HG03064 (cell line): ENCODE measurements around the gene CHST8.

Experiments used
- ATAC-seq: cut with Tn5 transposase; IDR thresholded peaks from one replicate; pipeline ENCODE4 v1.9.1; 2021; ENCODE audit warnings: low read depth; ENCODE audit not compliant: unreplicated experiment

The CHST8 gene

DNA sequence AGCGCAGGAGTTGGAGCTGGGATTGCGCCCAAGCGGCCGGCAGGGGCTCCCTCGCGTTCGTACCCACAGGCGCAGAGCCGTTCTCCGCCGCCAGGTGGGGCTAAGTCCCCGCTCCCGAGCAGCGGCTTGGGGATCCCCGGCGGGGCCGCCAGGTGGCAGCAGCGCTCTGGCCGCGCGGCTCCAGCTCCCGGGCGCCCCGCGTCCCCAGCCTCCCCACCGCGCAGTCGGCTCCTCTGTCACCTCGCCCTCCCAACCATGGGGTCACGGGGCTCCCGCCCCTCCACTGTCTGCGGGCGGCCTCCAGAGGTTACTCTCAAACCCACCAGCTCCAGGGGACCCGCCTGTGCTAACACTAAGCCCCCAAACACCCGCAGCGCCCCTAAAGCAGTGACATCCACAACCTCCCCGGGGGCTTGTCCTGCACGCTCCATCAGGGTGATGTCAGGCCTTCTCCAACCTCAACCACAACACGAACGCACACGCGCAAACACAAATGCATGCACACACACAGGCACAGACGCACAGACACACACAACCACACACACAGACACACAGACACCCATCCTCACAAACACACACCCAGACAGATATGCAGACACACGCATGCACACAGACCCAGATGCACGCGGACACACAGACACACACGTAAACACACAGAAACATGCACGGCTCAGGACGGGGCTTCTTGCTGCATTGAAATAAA is 156.5 kb downstream of the CHST8 start:
- ATAC-seq: no peak

DNA sequence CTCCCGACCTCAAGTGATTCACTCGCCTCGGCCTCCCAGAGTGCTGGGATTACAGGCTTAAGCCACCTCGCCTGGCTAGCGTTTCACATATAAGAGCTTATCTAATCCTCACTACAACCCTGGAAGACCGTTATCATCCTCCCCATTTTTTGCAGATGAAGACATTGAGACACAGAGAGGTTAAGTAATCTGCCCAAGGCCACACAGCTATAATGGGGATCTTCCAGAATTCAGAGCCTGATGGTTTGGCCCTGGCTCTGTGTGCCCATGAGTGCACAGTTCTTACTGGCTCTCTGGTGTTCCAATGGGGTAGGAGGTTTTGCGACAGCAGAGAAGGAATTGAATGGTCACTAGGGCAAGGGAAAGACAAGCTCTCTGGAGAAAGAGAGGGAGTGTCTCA is 158.1 kb downstream of the CHST8 start:
- no peak for ATAC-seq

DNA sequence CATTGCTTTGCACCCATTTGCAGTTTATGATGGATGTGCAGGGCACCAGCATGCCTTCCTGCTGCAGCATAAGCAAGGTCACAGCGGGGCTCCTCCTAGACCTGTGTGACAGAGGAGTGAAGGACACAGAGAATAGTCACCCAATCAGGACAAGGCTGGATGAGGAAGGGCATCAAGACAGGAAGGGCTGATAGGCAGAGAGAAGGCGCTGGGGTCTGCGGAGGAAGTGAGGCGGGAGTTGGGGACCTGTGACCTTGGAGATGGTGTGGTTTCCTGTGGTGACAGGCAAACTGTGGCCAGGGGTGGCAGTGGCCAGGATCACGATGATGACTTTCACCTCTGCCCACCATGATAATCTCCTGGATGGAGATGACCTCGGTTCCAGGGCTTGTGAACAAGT is 158.5 kb downstream of the CHST8 start:
- no peak for ATAC-seq

DNA sequence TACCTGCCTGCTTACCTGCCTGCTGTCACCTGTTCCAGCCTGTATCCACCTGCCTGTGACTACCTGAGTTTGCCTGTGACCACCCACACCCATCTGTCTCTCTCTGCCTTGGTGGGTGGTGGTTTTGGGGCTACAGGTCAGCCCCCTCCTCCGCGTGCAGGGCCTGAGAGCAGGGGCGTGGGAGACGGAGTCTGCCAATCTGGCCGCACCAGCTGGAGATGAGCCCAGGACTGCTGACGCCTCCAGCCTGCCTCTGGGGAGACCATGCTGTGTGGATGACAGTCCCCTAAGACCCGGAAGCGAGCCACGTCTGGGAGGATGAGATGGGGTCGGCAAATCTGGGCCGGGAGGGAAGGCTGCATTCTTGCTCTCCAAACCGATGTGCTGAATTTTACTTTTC is 159.0 kb downstream of the CHST8 start:
- no peak for ATAC-seq

DNA sequence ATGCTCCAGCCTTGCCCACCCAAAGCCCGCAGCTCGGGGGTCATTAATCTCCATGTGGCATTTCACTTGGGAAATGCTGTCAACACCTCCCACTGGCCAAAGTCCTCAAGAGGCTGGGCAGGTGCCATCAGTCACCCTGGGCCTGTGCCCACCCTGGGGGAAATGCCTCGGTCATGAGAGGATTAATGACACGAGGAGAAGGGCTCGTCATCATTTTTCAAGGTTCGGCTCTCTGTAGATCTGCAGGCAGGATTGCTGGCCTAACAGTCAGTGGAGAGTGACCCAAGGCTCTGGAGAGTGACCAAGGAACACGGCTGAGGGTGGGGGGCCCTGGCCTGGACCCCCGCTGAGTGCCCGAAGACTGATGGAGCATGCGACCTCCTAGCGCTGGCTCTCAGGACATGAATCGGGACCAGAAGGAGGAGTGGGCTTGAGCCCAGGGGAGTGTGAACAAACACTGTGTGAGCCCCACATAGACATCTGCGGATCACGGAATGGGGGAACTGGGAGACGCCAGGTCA is 159.7 kb downstream of the CHST8 start:
- ATAC-seq: no peak

DNA sequence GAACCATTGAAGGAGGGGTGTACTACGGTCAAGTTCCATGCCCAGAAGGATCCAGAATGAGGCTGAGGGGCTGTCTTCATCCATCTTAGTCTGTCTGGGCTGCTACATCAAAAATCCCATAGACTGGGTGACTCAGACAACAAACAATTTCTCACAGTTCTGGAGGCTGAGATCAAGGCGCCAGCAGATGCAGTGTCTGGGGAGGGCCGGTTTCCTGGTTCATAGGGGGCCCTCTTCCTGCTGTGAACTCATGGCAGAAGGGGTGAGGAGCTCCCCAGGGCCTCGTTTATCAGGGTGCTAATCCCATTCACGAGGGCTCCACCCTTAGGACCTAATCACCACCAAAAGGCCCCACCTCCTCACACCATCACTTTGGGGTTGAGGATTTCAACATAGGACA is 160.2 kb downstream of the CHST8 start:
- no peak for ATAC-seq

DNA sequence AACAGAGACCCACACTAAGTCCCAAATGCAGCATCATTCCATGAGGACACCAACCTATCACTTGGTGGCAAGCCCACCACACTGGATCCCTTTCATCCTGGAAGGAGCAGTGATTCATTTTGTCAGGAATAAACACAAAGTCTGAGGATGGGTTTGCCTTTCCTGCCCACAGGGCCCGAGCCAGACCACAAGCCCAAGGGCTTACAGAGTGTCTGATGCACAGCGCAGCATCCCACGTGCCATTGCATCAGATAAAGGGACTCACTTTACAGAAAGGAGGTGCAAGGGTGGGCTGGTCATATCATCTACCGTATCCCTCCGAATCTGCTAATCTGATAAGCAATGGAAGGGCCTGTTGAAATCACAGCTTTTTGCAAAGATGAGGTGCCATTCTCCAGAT is 162.7 kb downstream of the CHST8 start:
- no peak for ATAC-seq

DNA sequence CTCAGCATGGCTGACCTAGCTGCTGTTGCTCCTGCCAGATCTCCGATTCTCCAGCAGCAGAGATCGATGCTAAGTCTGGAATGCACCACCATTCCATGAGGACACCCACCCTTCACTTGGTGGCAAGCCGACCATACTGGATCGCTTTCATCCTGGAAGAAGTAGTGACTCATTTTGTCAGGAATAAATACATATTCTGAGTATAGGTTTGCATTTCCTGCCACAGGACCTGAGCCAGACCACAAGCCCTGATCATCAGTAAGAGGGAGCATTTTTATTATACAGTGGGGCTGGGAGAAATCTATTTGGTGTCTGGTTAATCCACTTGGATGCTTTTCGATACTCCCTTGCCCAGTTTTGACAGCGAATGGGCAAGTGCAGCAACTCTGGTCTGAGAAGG is 164.0 kb downstream of the CHST8 start:
- ATAC-seq: no peak

DNA sequence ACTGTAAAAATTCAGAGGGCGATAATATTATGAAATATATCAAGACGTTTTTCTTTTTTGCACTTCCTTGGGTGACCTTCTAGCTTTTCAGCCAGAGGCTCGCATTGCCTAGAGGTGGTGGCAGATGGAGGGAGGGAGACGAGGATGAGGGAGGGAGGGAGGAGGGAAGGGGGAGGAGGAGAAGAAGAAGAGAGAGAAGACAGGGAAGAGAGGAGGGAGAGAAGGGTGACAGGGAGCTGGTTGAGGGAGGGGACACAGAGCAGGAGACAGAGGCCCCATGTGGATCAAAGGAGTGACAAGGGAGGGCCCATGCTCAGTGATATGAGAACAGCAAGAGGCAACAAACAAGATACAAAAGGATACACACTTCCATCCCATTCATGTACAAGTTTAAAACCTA is 166.9 kb downstream of the CHST8 start:
- no peak for ATAC-seq

DNA sequence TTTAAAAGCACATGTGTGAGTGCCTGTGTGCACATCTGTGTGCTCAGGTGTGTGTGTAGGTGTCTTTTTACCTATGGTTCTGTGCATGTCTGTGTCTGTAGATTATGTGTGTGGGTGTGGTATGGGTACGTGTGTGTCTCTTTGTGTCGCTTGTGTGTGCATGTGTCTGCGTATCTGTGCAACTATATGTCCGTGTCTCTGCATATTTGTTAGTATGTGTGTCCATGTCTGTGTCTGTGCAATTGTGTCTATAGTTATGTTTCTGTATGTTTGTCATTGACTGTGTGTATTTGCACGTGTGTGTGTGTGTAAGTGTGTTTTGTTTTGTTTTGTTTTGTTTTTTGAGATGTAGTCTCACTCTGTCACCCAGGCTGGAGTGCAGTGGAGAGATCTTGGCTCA is 167.6 kb downstream of the CHST8 start:
- no peak for ATAC-seq

DNA sequence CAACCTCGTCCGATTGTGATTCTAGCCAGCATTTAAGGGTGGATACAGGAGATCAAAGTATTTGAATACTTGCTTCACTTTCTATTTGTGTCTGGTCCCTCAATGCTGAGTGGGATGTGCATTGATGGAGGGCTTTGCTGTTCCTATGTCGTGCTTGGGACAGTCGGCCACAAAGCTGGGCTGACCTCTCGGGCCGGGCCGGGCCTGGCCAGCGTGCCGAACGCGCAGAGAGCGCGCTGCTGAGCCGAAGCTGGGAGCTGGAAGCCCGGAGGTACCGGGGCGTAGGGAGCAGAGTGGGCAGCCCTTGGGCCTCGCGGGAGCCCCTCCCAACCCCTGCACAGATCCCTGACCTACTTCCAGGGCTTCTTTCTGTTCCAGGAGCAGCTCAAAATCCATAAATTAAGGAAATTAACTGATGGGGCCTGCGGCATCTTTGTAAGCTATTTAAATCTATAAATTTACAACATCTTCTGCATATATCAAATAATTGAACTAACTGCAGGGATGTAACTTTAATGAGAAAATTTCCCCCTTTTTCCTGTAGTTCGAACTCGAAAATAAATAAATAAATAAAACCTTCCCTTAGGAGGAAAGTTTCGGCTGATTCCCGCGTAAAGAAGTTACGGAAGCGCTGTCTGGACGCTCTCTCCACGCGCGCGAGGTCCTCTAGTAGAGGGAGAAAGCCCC is 173.1 kb downstream of the CHST8 start:
- no peak for ATAC-seq

DNA sequence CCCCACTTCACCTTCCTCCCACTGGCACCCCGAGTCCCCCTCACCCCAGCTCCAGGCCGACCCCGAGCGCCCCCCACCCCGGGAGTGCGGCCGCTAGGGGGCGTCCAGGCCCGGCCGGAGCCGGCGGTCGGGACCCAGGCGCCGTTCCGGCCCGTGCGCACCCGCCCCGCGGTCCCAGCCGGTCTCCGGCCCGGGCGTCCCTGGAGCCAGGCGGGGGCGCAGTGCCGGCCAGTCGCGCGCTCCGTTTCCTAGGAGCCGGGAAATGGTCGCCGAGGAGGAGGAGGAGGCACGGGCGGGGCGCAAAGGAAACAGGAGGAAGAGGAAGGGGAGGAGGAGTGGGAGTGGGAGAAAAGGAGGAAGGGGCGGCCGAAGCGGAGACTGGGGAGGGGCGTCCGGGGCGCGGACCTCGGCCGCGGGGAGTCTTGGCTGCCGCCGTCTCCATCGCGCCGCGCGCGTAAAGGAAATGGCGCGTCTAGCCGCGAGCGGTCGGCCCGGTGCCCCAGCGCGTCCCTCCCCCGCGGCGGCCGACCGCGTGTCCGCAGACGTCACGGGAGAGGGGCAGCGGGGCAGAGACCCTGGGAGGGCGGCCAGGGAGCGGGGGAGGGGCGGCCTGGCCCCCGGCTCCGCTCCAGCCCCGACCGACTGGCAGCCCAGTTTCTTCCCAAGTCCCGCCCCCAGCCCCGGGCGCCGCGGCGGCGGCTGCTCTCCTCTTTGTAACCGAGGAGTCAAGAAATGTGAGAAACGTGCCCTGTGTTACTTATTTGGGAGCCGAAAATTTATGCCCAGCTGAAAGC is 173.8 kb downstream of the CHST8 start:
- no peak for ATAC-seq

DNA sequence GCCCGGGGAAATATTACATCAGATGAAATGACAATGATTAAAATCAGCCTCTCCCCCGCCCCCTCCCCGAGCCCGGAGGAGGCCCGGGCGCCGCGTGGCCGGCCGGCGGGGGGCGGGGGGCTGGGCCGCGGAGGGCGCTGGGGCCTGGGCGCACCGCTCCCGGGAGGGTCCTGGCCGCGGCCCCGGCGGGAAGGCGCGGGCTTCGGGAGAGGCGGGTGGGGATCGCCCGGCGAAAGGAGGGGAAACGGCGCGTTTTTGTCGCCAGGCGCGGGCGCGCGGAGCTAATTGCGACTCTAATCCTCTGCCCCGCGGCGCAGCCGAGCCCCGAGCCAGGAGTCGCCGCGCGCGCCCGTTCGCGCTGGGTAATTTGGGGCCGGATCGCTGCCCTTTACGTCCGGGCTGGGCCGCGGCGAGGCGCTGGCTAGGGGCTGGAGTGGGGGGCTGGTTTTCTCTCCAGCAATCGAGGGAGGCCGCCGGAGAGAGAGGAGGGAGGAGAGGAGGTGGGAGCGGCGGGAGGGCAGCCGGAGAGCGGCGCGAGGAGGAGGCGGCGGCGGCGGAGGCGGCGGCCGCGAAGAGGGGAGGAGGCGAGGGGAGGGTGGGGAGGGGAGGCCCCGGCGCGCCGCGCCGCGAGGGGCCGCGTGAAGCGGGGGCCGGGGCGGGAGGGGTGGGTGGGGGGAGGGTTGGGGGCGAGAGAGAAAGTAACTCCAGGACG is 174.6 kb downstream of the CHST8 start, which contains the start of gene KCTD15:
KCTD15 (plus strand) TSS at position 707 of the 712 bp plus-strand sequence. CDS start 3,585 bp downstream, outside the sequence.
- no peak for ATAC-seq

DNA sequence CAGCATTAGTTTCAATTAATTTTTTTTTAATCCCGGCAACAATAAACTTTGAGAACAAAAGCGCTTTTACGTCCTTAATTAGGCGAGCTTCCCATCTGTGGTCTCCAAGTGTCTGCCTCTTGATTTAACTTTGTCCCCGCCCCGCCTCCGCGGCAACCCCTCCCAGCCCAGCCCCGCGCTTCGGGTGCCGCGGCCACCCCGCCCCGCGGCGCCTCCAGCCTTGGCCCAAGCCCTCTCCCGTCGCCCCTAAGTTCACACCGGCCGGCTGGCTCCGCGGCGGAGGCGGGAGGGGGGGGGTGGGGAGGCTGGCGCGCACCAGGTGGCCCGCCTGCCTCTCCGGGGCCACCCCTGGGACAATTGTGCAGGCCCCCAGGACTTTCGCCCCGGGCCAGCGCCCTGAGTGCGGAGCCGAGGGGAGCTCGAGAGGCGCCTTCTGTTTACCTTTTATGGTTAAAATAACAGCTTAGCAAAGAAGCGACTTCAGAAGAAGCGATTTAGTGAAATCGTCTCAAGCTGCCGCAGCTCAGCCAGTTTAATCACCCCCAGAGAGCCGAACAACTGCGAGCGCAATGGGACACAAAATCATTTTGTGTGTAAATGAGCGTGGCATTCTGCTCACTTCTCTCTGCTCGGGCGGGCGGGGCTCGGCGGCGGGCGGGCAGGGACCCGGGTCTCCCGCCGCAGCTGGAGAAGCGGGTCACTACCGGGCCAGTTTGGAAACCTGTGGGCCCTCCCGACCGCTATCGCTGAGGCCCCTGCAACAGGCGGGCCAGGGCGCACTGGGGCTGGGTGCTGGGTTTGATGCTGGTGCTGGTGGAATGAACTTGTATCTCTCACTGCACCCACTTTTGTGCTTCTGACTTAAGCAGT is 176.3 kb downstream of the CHST8 start:
- no peak for ATAC-seq

DNA sequence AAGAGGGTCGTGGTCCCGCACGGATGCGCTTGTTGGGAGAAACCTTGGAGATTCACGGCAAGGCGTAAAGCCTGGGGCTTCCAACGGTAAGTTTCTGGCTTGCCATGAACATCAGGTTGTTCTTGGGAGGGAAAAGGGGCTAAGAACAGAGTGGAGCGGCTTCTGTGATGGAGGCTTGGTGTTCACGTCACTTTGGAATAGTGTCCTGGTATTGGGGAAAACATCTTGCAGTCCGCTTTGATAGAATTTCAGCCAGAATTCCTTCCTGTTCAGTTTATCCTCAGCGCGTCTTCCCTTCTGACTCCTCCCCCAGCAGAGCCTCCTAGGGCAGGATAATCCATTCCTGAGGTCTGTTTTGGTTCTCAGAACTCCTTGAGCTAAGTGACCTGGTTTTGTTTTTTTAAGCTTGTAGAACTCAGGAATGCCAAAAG is 176.9 kb downstream of the CHST8 start:
- no peak for ATAC-seq

DNA sequence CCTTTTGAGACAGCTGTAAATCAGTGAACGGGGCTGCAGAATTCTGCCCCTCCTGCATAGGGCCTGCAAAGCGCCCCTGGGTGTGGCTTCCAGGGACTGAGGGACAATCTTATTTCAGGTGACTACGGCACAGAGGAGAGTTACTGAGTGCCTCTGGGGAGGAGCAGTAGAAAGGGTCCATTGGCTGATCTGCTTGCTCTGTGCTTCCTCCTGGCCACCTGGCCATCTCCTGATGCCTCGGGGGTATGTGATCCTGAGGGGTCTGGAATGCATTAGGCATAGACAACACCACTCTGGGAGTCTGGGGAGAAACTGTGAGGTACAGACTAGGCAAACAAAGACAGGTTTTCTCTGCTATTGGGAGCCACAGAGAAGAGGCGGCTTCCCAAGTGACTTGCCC is 177.7 kb downstream of the CHST8 start:
- no peak for ATAC-seq

DNA sequence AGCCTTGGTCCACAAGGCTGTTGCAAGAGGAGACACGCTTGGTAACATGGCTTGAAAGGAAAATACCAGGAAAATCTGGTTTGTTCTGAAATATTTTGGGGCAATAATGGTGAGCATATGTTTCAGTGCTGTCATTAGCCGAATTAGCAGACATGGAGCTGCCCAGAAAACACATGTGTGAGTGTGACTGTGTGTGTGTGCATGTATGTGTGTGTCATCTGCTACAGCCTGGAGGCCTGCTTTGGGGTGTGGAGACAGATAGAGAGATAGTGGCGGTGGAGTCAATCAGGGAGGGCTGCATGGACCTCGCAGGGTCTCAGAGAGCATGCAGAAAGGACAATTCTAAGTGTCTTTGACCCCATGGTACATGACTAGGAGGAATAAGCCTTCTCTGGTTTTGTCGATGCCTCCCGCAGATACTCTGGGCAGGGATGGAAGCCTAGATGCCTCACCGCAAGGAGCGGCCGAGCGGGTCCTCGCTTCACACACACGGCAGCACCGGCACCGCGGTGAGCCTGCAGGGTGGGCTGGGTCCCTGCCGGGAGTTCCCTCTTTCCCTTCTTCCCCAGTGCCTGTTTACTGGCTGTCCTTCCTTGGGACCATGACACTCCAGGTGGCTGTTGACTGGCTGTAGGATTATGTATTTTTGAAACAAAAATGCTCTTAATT is 178.4 kb downstream of the CHST8 start:
- no peak for ATAC-seq

DNA sequence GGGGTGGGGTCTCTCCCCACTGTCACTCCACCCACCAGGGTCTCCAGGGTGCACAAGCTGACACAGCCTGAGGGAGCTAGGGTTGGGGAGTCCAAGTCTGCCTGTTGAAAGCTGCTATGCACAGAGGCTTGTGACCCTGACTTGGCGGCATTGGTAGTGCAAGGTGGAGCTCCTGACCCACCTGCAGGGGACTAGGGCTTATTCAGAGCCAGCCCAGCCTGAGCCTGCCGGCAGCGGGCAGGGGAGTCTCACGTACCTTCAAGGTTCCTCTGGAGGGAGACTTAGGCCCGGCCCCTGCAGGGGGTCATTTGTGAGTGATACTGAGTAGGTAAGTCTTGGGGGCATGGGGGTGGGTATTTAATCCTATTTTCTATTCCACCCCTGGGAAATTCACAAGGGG is 179.7 kb downstream of the CHST8 start:
- ATAC-seq: no peak

DNA sequence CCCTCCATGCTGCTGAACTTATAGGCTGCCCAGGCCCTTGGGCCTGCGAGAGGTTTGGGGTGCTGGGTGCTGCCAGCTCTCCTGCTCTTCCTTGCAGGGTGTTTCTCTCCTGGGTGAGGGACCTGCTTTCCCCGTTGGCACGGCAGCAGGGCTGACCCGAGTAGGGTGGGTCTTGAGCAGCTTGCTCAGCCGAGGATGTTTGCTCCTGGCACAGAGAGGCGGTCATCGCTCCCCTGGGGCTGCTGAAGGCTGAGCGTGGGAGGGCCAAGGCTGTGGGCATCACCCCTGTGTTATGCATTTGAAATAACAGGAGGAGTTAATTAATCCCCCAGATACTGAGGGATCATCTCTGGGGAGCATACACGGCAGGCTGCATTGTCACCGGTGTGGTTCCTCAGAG is 180.2 kb downstream of the CHST8 start:
- ATAC-seq: no peak
